Gastrocnemius medialis (tissue), 4 donors: Measurements from ENCODE around the gene ANKRD34A. TPM values are rescaled to one million over a fixed set of nuclear protein-coding genes. Genes with fewer than 3 reads are reported as not detected.

ENCODE experiments used
- ATAC-seq, 2 donors: fragments of 150-250 bp; one replicate each; pipeline ENCODE4 v1.9.1; 2016
- DNase-seq, 2 donors: peaks; one replicate each; pipeline ENCODE4 v3.0.0-alpha.2; 2019
- H3K27ac ChIP-seq, 4 donors: fragments of 200-600 bp; sonication (generic); 1 replicate in 1 of 4; 2 replicates in 3 of 4; pipeline ENCODE4 v1.5.1; 2016 to 2018; ENCODE audit warnings: mild to moderate bottlenecking in 2 of 4, moderate library complexity in 1 of 4
- H3K27me3 ChIP-seq, 3 donors: fragments of 200-600 bp; sonication (generic) in 2 of 3; 1 replicate in 1 of 3; 2 replicates in 2 of 3; pipeline versions ENCODE4 v1.5.1 to v1.6.0; 2016 to 2019; ENCODE audit warnings: mild to moderate bottlenecking in 1 of 3, moderate library complexity in 1 of 3
- H3K36me3 ChIP-seq, 2 donors: fragments of 200-600 bp; sonication (generic) in 1 of 2; one replicate each; pipeline ENCODE4 v1.5.1; 2017 to 2018
- H3K4me1 ChIP-seq, 2 donors: fragments of 200-600 bp; sonication (generic) in 1 of 2; one replicate each; pipeline ENCODE4 v1.5.1; 2016 to 2017; ENCODE audit warnings: mild to moderate bottlenecking in 2 of 2
- H3K4me3 ChIP-seq, 4 donors: fragments of 200-600 bp; sonication (generic) in 3 of 4; 1 replicate in 1 of 4; 2 replicates in 3 of 4; pipeline ENCODE4 v1.5.1; 2016 to 2019; ENCODE audit warnings: mild to moderate bottlenecking in 2 of 4
- H3K9me3 ChIP-seq, 3 donors: fragments of 200-600 bp; sonication (generic) in 2 of 3; 1 replicate in 1 of 3; 2 replicates in 2 of 3; pipeline ENCODE4 v1.5.1; 2016 to 2019
- CTCF ChIP-seq, 5 experiments: fragments of 450-650 bp in 3 of 5; fragments of 200-600 bp in 2 of 5; sonication (generic) in 2 of 5; IDR thresholded peaks in 4 of 5; conservative IDR thresholded peaks in 1 of 5; 1 replicate in 4 of 5; 2 replicates in 1 of 5; pipeline ENCODE4 v1.5.1; 2016 to 2019; ENCODE audit warnings: antibody characterized with exemption in 5 of 5, mild to moderate bottlenecking in 3 of 5, moderate library complexity in 3 of 5
- POLR2A ChIP-seq, 2 donors: fragments of 450-650 bp; IDR thresholded peaks; one replicate each; pipeline ENCODE4 v1.6.1; 2017; ENCODE audit warnings: antibody characterized with exemption in 2 of 2, mild to moderate bottlenecking in 2 of 2, moderate library complexity in 2 of 2
- in situ Hi-C, 4 donors: fragments of 200-750 bp; cut with MboI; loops; one replicate each; pipeline versions ENCODE4 v1.15.0 to v1.8.0; 2017; ENCODE audit warnings: low sequenced_read_pairs in 4 of 4
- intact Hi-C: fragments of 100-400 bp; cut with DNase I; formaldehyde crosslinking; loops from one replicate; pipeline ENCODE4 v1.15.1; 2023; ENCODE audit warnings: low total_unique reads
- total RNA-seq, 4 donors: library from RNA; depleted of rRNA; stranded (reverse); fragments of >200 nt; gene quantifications; one replicate each; pipeline versions ENCODE4 v1.1.0 to v1.2.3, GENCODE V29; 2016

The ANKRD34A gene
- total RNA-seq, 4 donors from 2014 or later = 3.3 to 19.0 (median 6.7) TPM

DNA sequence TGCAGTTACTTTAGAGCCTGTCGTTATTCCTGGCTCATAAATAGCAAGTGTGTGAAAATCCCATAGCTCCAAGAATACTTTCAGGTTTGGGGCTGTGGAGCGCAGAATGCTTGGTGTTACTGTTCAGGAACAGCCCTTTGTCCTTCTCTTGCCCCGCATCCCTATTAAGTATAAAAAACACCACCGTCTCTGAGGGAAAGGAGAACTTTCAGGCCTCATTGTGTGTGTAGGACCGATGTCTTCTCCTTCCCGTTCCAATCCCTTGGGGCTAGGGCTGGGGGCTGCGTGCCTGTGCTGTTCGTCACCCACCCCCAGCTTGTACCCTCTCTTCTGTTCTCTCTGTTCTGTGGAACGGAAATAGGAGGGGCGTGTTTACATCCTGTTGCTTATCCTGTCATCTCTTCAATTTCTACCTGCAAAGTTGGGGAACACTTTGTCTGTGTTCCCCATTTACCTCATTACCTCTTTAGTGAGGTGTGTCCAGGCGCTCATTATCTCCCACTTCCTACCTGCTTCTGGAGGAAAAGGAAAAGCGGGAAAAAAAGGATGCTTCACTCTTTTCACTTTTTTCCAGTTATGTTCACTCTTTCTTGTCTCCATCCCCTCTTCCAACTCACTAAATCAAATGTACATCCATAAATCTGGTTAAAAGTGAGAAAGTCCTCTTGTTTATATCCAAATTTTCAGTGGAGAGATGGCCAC, 32.8 kb upstream of the ANKRD34A start:
- H3K27me3 ChIP-seq = no peaks in the 10 kb centered on the region
- peak overlapping the region; percentile 63 to 98 (median 79) for H3K4me3 ChIP-seq
- DNase-seq = peak; percentile 63 to 64
- no peaks in the 10 kb centered on the region for H3K9me3 ChIP-seq
- peaks cover 26 to 40% of the 10 kb centered on the region in 2 donors for H3K36me3 ChIP-seq
- H3K27ac ChIP-seq = peak overlapping the region; percentile 95 to 99 (median 98)
- in situ Hi-C loops = no loop called here
- peak; percentile 7 to 15 for ATAC-seq
- peaks cover 15 to 31% of the 10 kb centered on the region in 2 donors for H3K4me1 ChIP-seq
- TF ChIP-seq CTCF (IDR thresholded peaks at IDR 0.05 in 4 of 5, conservative IDR thresholded peaks at IDR 0.05 in 1 of 5) = no peak
- no peak for TF ChIP-seq POLR2A (IDR thresholded peaks at IDR 0.05)
- intact Hi-C loops = loop anchor here (5.0 kb wide), 1 partner anchor 50 kb away; no protein-coding TSS in a partner anchor

DNA sequence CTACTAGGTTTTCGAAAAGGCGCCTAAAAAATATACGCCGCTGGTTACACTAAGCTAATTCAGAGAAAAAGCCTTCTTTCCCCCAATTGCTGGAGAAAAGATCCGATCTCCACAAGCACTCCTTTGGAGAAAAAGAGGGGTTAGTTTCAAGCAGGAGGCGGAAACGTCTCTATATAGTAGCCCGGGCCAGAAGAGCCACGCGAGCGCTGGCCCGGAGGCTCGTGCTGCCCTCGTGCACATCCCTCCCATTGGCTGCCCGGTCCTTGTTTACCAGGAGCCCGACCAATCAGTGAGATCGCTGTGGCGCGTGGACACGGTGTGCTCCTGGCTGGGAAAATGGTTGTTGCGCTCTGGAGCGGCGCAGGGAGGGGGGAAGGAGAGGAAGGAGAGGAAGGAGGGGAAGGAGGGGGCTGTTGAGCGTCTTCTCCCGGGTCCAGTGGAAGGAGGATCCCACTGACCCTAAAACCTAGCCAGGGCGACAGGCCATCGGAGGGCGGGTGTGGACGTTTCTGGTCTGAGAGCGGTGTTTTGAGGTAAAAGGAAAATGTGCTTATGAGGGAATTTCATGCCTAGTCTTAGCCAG, 32.1 kb upstream of the ANKRD34A start, which contains the start of gene TXNIP:
Gene TXNIP (minus strand): TSS at position 147 of the 583 bp plus-strand sequence. CDS start 313 bp downstream, outside the sequence.
- no peaks in the 10 kb centered on the region for H3K27me3 ChIP-seq
- ATAC-seq (peak; percentile 61 to 74), DNase-seq (peak; percentile 99 to 100)
- H3K4me1 ChIP-seq = peaks cover 8 to 25% of the 10 kb centered on the region in 2 donors
- intact Hi-C loops (loop anchor here (5.0 kb wide), 1 partner anchor 49 kb away; no protein-coding TSS in a partner anchor), in situ Hi-C loops (no loop called here)
- no peaks in the 10 kb centered on the region for H3K9me3 ChIP-seq
- peak within 1 kb of the TSS; percentile 63 to 98 (median 81) for H3K4me3 ChIP-seq
- peak within 1 kb of the TSS; percentile 95 to 99 (median 98) for H3K27ac ChIP-seq
- TF ChIP-seq POLR2A (IDR thresholded peaks at IDR 0.05) (peak; percentile 94 to 96), CTCF (IDR thresholded peaks at IDR 0.05 in 4 of 5, conservative IDR thresholded peaks at IDR 0.05 in 1 of 5) (no peak)
- H3K36me3 ChIP-seq = peaks cover 26 to 40% of the 10 kb centered on the region in 2 donors

- Histone ChIP-seq H3K36me3 (peaks cover 26 to 40% of the 10 kb centered on the region in 2 donors), H3K27me3 (no peaks in the 10 kb centered on the region), H3K9me3 (no peaks in the 10 kb centered on the region), H3K27ac (peak overlapping the region; percentile 95 to 99 (median 98)), H3K4me1 (peaks cover 5 to 24% of the 10 kb centered on the region in 2 donors), H3K4me3 (peak overlapping the region; percentile 63 to 98 (median 81))
- TF ChIP-seq POLR2A (IDR thresholded peaks at IDR 0.05) (no peak), CTCF (IDR thresholded peaks at IDR 0.05 in 4 of 5, conservative IDR thresholded peaks at IDR 0.05 in 1 of 5) (no peak)
- ATAC-seq (no peak), DNase-seq (peak in 1 of 2 donors; percentile 29)
- in situ Hi-C loops (no loop called here), intact Hi-C loops (loop anchor here (5.0 kb wide), 1 partner anchor 49 kb away; no protein-coding TSS in a partner anchor)
Measured at GRCh38 chr1:145995964-145996432, 31.6 kb upstream of the ANKRD34A start.

- Histone ChIP-seq H3K4me1 (peaks cover 4 to 21% of the 10 kb centered on the region in 2 donors), H3K36me3 (peaks cover 26 to 40% of the 10 kb centered on the region in 2 donors), H3K27me3 (no peaks in the 10 kb centered on the region), H3K9me3 (no peaks in the 10 kb centered on the region), H3K27ac (peak overlapping the region; percentile 95 to 99 (median 98)), H3K4me3 (peak overlapping the region; percentile 63 to 98 (median 81))
- no peak for ATAC-seq
- DNase-seq = peak in 1 of 2 donors; percentile 7
- no peak for TF ChIP-seq CTCF (IDR thresholded peaks at IDR 0.05 in 4 of 5, conservative IDR thresholded peaks at IDR 0.05 in 1 of 5)
- no peak for TF ChIP-seq POLR2A (IDR thresholded peaks at IDR 0.05)
- intact Hi-C loops = loop anchor here (5.0 kb wide), 1 partner anchor 48 kb away; no protein-coding TSS in a partner anchor
- in situ Hi-C loops = no loop called here
Measured at GRCh38 chr1:145995148-145995881, 30.9 kb upstream of the ANKRD34A start.
